PC-9 (cell line): Measurements from ENCODE around the gene SLC26A11.

Source experiments
- EZH2 ChIP-seq: fragments of 200-600 bp; sonication (generic); IDR thresholded peaks from 2 replicates; pipeline ENCODE4 v1.8.0; 2017; ENCODE audit warnings: antibody characterized with exemption, low read depth
- TF ChIP-seq, protein P1 (sequence below): fragments of 200-600 bp; sonication (generic); conservative IDR thresholded peaks from 2 replicates; pipeline ENCODE4 v1.6.1; 2017; ENCODE audit warnings: mixed run types, antibody characterized with exemption, mild to moderate bottlenecking, moderate library complexity

- TF ChIP-seq, protein P1, sequence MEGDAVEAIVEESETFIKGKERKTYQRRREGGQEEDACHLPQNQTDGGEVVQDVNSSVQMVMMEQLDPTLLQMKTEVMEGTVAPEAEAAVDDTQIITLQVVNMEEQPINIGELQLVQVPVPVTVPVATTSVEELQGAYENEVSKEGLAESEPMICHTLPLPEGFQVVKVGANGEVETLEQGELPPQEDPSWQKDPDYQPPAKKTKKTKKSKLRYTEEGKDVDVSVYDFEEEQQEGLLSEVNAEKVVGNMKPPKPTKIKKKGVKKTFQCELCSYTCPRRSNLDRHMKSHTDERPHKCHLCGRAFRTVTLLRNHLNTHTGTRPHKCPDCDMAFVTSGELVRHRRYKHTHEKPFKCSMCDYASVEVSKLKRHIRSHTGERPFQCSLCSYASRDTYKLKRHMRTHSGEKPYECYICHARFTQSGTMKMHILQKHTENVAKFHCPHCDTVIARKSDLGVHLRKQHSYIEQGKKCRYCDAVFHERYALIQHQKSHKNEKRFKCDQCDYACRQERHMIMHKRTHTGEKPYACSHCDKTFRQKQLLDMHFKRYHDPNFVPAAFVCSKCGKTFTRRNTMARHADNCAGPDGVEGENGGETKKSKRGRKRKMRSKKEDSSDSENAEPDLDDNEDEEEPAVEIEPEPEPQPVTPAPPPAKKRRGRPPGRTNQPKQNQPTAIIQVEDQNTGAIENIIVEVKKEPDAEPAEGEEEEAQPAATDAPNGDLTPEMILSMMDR, result no peak
- no peak for TF ChIP-seq EZH2
These were observed 76.0 kb downstream of the SLC26A11 start for GRCh38 chr17:80296221-80296620.
